HL-60 (cell line): ENCODE results near the gene ICA1.

ENCODE experiments used
- DNase-seq, 2 experiments: peaks; one replicate each; pipeline ENCODE4 v3.0.0-alpha.2; 2010 to 2020; ENCODE audit warnings: low read depth in 1 of 2, low spot score in 1 of 2
- H3K27ac ChIP-seq: fragments of 250-450 bp; sonication (Bioruptor Pico); replicated peaks from 2 replicates; pipeline ENCODE4 v1.5.1; 2020; ENCODE audit warnings: mild to moderate bottlenecking, moderate library complexity
- H3K27me3 ChIP-seq: fragments of 250-450 bp; sonication (Bioruptor Pico); 2 replicates; pipeline ENCODE4 v1.5.1; 2021; ENCODE audit warnings: mild to moderate bottlenecking, moderate library complexity; ENCODE audit not compliant: insufficient read depth, poor library complexity, severe bottlenecking
- H3K4me3 ChIP-seq: replicated peaks from 2 replicates; pipeline ENCODE4 v1.5.1; 2011; ENCODE audit warnings: mild to moderate bottlenecking, control low read depth, low read length; ENCODE audit not compliant: insufficient read depth
- GABPA ChIP-seq: IDR thresholded peaks from 2 replicates; pipeline ENCODE4 v1.6.1; 2012; ENCODE audit warnings: low read depth
- POLR2AphosphoS5 ChIP-seq: IDR thresholded peaks from 2 replicates; pipeline ENCODE4 v1.6.1; 2012; ENCODE audit warnings: low read depth
- REST ChIP-seq: IDR thresholded peaks from 2 replicates; pipeline ENCODE4 v1.6.1; 2012; ENCODE audit warnings: low read depth; ENCODE audit not compliant: insufficient replicate concordance
- SPI1 ChIP-seq: IDR thresholded peaks from 2 replicates; pipeline ENCODE4 v1.6.1; 2012; ENCODE audit warnings: low read depth, mild to moderate bottlenecking, borderline replicate concordance
- TF ChIP-seq, protein P1 (sequence below): IDR thresholded peaks from one replicate; pipeline ENCODE4 v1.5.1; 2011; ENCODE audit warnings: low read length, control low read depth, inconsistent platforms; ENCODE audit not compliant: insufficient read depth

ICA1 gene

DNA sequence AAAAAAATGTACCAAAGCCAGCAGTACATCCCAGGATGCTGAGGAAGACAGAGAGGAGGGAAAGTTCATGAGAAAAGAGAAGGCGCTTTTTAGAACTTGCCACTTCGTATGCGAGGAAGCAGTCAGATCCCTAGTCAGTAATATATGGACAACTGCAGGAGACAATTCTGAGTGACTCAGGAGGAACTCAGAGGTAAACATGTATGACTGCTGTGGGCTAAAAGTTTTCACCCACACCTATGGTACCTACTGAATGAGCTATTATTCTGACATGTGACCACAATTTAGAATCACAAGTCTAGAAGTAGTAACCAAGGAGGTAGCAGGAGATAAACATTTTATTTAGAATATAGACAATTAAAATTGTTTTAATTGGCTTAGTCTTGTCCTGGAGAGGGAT is 126.5 kb downstream of the ICA1 start:
- DNase-seq, result no peak
- H3K27me3 ChIP-seq, result no peaks in the 10 kb centered on the region
- no peak overlapping the region for H3K4me3 ChIP-seq
- no peak for TF ChIP-seq POLR2AphosphoS5
- no peak overlapping the region for H3K27ac ChIP-seq

DNA sequence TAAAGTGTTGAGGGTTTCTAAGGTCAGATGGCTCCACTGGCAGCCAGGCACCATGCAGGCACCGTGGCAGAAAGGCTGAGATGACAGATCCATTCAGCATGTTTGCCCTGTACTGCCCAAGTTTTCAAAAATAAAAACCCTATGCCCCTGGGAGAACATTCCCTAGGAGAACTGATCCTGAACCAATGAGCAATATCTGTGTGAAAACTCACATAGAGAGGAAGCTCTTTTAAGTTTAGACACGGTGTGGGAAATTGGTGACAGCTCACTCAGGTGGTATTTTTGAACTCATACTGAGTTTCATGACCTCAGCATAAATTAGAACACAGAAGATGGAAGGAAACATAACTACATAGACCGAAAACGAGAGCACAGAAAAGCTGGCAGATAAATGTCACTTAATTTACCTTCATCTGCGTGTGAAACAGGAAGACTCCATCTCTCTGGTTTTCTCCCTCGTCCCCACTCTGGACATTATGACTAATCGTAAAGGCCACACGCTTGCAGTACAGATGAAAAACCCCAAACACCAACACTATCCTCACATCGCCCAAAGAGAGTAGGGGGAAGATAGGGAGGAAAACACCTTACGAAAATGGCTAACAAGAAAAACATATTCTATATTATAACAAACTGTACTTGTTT is 127.8 kb downstream of the ICA1 start:
- Histone ChIP-seq H3K4me3 (no peak overlapping the region), H3K27me3 (no peaks in the 10 kb centered on the region), H3K27ac (no peak overlapping the region)
- TF ChIP-seq GABPA (no peak), REST (no peak), POLR2AphosphoS5 (no peak), SPI1 (no peak)
- TF ChIP-seq, protein P1, sequence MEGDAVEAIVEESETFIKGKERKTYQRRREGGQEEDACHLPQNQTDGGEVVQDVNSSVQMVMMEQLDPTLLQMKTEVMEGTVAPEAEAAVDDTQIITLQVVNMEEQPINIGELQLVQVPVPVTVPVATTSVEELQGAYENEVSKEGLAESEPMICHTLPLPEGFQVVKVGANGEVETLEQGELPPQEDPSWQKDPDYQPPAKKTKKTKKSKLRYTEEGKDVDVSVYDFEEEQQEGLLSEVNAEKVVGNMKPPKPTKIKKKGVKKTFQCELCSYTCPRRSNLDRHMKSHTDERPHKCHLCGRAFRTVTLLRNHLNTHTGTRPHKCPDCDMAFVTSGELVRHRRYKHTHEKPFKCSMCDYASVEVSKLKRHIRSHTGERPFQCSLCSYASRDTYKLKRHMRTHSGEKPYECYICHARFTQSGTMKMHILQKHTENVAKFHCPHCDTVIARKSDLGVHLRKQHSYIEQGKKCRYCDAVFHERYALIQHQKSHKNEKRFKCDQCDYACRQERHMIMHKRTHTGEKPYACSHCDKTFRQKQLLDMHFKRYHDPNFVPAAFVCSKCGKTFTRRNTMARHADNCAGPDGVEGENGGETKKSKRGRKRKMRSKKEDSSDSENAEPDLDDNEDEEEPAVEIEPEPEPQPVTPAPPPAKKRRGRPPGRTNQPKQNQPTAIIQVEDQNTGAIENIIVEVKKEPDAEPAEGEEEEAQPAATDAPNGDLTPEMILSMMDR, result no peak
- no peak for DNase-seq

GRCh38 chr7:8133188-8133848 is 128.6 kb downstream of the ICA1 start:
- Histone ChIP-seq H3K4me3 (no peak overlapping the region), H3K27me3 (no peaks in the 10 kb centered on the region), H3K27ac (no peak overlapping the region)
- no peak for DNase-seq
- TF ChIP-seq GABPA (no peak), SPI1 (no peak), POLR2AphosphoS5 (no peak), REST (no peak)
- TF ChIP-seq, protein P1, result no peak

DNA sequence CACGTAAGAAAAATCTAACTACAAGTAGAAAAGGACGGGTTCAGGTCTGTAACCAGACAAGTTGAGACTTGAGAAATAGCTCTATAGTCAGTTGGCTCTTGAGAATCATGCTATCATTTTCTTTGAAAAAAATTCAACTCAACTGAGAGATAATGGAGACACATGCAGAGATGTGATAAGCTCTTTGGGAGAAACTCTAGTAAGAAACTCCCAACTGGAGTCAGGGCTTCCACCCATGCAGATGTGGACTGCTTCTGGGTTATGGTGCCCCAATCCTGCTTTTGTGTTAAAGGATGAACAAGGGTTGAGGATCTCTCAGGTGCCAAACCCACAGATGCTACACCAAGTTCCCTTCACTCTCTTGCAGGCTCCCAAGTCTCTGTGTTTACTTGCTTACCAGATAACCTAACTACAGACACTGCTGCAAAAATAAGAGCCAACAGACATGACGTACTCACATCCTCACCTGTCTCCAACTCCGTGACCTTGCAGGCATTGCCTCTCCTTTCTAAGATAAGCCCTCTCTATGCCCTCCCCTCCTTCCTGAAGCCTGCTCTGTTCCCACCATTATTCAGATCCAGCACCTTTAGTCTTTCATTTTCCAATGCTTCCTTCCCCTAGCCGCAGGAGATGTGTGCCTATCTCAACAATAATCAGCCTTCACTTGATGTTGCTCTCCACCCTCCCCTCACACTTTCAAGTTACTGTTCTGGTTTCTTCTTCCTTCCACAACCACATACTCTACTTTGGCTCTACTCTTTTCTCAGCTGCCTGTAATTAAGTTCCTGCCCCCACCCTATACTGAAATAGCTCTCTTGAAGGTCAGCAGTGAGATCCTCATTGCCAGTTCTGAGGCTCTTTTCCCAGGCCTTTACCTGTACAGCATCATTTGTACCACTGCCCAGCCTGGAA is 130.0 kb downstream of the ICA1 start:
- Histone ChIP-seq H3K27me3 (no peaks in the 10 kb centered on the region), H3K4me3 (no peak overlapping the region), H3K27ac (no peak overlapping the region)
- TF ChIP-seq SPI1 (no peak), POLR2AphosphoS5 (no peak), GABPA (no peak), REST (no peak)
- TF ChIP-seq, protein P1, result no peak
- no peak for DNase-seq
